Tibial nerve (tissue), 3 donors: ENCODE results near the gene ADPRM.
"Not testable (repeated sequence)": the region's sequence is repeated elsewhere in the genome, so short reads cannot be mapped to it uniquely, and the experiment has no call there.

Source experiments
- POLR2A ChIP-seq, 2 donors: fragments of 450-650 bp; IDR thresholded peaks; one replicate each; pipeline ENCODE4 v1.6.1; 2017; ENCODE audit warnings: antibody characterized with exemption in 2 of 2, mild to moderate bottlenecking in 2 of 2, moderate library complexity in 2 of 2
- TF ChIP-seq, protein P1 (sequence below), 5 experiments: fragments of 200-600 bp in 3 of 5; fragments of 450-650 bp in 2 of 5; sonication (generic) in 3 of 5; IDR thresholded peaks; one replicate each; pipeline ENCODE4 v1.5.1; 2016 to 2019; ENCODE audit warnings: antibody characterized with exemption in 5 of 5, mild to moderate bottlenecking in 3 of 5, moderate library complexity in 2 of 5

DNA sequence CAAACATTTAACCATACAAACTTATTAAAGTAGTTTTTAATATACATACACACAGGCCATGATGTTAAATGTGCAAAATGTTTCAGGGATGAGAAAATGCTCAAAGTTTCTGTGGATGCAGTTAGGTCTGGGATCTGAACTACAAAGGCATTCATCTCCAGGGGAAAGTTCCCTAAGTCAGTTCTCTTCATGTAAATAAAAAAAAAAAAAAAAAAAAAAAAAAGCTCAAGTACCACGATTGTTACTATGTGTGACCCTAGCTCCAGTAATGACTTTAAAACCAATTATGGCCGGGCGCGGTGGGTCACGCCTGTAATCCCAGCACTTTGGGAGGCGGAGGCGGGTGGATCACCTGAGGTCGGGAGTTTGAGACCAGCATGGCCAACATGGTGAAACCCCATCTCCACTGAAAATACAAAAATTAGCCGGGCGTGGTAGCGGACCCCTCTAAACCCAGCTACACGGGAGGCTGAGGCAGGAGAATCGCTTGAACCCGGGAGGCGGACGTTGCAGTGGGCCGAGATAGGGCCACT, 1.5 kb upstream of the ADPRM start:
- TF ChIP-seq, protein P1, sequence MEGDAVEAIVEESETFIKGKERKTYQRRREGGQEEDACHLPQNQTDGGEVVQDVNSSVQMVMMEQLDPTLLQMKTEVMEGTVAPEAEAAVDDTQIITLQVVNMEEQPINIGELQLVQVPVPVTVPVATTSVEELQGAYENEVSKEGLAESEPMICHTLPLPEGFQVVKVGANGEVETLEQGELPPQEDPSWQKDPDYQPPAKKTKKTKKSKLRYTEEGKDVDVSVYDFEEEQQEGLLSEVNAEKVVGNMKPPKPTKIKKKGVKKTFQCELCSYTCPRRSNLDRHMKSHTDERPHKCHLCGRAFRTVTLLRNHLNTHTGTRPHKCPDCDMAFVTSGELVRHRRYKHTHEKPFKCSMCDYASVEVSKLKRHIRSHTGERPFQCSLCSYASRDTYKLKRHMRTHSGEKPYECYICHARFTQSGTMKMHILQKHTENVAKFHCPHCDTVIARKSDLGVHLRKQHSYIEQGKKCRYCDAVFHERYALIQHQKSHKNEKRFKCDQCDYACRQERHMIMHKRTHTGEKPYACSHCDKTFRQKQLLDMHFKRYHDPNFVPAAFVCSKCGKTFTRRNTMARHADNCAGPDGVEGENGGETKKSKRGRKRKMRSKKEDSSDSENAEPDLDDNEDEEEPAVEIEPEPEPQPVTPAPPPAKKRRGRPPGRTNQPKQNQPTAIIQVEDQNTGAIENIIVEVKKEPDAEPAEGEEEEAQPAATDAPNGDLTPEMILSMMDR (IDR thresholded peaks at IDR 0.05) = not testable (repeated sequence)
- TF ChIP-seq POLR2A (IDR thresholded peaks at IDR 0.05) = not testable (repeated sequence)
